Breast epithelium (tissue), 4 donors: ENCODE measurements around the gene MACROD2. TPM values are rescaled to one million over a fixed set of nuclear protein-coding genes. Genes with fewer than 3 reads are reported as not detected.

ENCODE experiments used
- DNase-seq, 2 donors: peaks; one replicate each; pipeline ENCODE4 v3.0.0-alpha.2; 2019; ENCODE audit warnings: low spot score in 2 of 2
- H3K27ac ChIP-seq, 2 donors: fragments of 200-600 bp; sonication (generic) in 1 of 2; one replicate each; pipeline ENCODE4 v1.5.1; 2016 to 2019; ENCODE audit warnings: mild to moderate bottlenecking in 1 of 2
- H3K27me3 ChIP-seq, 2 donors: fragments of 200-600 bp; sonication (generic) in 1 of 2; one replicate each; pipeline versions ENCODE4 v1.5.1 to v1.6.0; 2017 to 2019; ENCODE audit warnings: control low read depth in 1 of 2, mild to moderate bottlenecking in 1 of 2
- H3K36me3 ChIP-seq: fragments of 200-600 bp; one replicate; pipeline ENCODE4 v1.5.1; 2019
- H3K4me1 ChIP-seq, 2 donors: fragments of 200-600 bp; sonication (generic); one replicate each; pipeline ENCODE4 v1.5.1; 2016 to 2019; ENCODE audit warnings: control low read depth in 1 of 2
- H3K4me3 ChIP-seq, 3 donors: fragments of 200-600 bp; sonication (generic); 1 replicate in 2 of 3; 2 replicates in 1 of 3; pipeline ENCODE4 v1.5.1; 2016 to 2019; ENCODE audit warnings: mild to moderate bottlenecking in 3 of 3, moderate library complexity in 2 of 3
- H3K9me3 ChIP-seq, 2 donors: fragments of 200-600 bp; sonication (generic) in 1 of 2; one replicate each; pipeline ENCODE4 v1.5.1; 2016 to 2019; ENCODE audit warnings: control low read depth in 1 of 2
- CTCF ChIP-seq, 3 donors: fragments of 450-650 bp; IDR thresholded peaks; one replicate each; pipeline ENCODE4 v1.5.1; 2016 to 2017; ENCODE audit warnings: antibody characterized with exemption in 3 of 3, mild to moderate bottlenecking in 3 of 3, moderate library complexity in 3 of 3
- POLR2A ChIP-seq: fragments of 450-650 bp; IDR thresholded peaks from one replicate; pipeline ENCODE4 v1.6.1; 2016; ENCODE audit warnings: antibody characterized with exemption, mild to moderate bottlenecking, moderate library complexity
- POLR2AphosphoS5 ChIP-seq, 3 donors: sonication (generic); formaldehyde crosslinking; IDR thresholded peaks; one replicate each; pipeline ENCODE4 v1.6.1; 2017; ENCODE audit warnings: antibody characterized with exemption in 3 of 3
- intact Hi-C: fragments of 100-400 bp; cut with DNase I; formaldehyde crosslinking; loops from one replicate; pipeline ENCODE4 v1.15.1; 2023; ENCODE audit warnings: low total_unique reads
- total RNA-seq, 3 donors: library from RNA; depleted of rRNA; stranded (reverse); fragments of >200 nt; gene quantifications; one replicate each; pipeline ENCODE4 v1.1.0, GENCODE V29; 2016

Gene MACROD2
- total RNA-seq, 3 donors from 2014 or later = 6.7 to 26.8 (median 8.8) TPM

DNA sequence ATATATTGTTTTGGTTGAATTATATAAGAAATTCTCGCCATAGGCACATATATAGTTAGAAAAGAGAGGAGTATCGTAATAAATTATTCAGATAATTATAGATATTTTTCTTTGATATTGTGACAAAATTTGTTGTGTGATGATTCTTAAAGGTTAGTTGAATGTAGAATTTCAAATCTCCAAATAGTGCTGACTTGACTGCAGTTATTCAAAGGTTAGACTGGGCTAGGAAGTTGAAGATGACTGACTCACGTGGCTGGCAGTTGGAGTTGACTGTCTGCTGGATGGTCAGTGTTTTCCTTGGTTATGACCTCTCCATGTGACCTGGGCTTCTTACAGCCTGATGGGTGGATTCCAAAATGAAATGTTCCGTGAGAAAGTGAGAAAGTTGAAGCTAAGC is 286.8 kb downstream of the MACROD2 start:
- Histone ChIP-seq H3K9me3 (no peaks in the 10 kb centered on the region), H3K4me3 (no peak overlapping the region), H3K27me3 (no peaks in the 10 kb centered on the region), H3K36me3 (no peaks in the 10 kb centered on the region), H3K4me1 (no peaks in the 10 kb centered on the region), H3K27ac (no peak overlapping the region)
- TF ChIP-seq POLR2AphosphoS5 (IDR thresholded peaks at IDR 0.05) (no peak), POLR2A (no peak), CTCF (IDR thresholded peaks at IDR 0.05) (no peak)
- DNase-seq = no peak
- intact Hi-C loops = no loop called here

DNA sequence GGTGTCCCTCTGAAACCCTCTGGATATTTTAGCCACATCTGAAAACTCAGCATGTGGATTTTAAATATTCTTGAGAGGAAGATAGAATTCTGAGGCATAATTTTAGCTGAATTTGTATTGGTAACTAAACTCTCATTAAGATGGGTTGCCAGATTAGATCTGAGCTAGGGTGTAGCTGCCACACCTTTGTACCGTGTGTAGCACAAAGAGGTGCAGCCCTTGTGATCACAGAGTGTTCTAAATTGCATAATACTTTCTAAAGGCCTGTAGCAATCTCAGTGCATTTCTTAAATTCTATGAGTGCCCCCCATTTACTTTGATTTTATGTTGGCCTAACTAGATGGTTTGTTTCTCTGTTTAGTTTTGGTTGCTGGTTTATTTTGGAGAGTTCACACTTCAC is 289.1 kb downstream of the MACROD2 start:
- DNase-seq = no peak
- no peaks in the 10 kb centered on the region for H3K9me3 ChIP-seq
- no peaks in the 10 kb centered on the region for H3K36me3 ChIP-seq
- TF ChIP-seq POLR2AphosphoS5 (IDR thresholded peaks at IDR 0.05) = no peak
- TF ChIP-seq POLR2A = no peak
- no peak for TF ChIP-seq CTCF (IDR thresholded peaks at IDR 0.05)
- intact Hi-C loops = no loop called here
- no peaks in the 10 kb centered on the region for H3K27me3 ChIP-seq
- no peak overlapping the region for H3K4me3 ChIP-seq
- no peaks in the 10 kb centered on the region for H3K4me1 ChIP-seq
- no peak overlapping the region for H3K27ac ChIP-seq

DNA sequence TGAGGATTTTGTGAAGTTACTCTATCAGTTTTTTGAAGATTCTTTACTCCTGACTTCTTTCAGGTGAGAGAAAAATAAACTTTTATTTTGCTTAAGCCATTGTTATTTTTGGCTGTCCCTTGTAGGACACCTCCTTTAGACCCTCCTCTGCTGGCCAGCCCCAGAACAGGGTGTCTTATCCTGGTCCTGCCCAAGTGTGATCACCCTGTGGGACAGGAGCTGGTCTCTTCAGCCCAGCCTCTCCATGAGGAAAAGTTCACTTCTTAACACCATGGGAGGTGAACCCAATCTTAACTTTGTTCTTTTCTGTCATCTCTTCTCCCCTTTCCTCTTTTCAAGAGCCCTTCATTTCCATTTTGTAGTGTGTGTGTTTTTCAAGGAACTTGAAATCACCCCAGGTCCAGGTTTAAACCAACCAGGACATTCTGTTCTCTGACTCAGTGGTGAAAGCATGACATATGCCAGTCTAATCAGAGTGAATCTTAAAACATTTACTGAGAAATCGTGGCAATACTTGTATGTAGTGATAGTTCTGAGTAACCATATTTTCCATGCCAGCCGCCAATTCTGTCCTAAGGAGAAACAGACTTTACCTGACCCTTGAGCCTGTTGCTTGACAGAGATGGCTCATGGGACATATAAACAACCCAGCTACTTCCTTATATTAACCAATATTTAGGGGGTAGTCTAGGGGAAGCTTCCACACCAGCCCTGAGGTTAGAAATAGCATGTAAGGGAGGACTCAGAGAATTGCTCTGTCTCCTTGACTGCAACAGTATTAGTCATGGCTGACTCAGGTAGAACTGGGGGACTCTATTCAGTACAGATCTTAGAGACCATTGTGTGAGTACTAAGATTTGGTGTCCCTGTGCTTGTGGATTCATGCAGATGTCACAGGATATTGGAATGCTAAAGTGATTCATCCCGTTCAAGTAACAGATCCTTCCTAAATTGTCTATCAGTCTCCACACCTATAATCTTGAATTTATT is 293.3 kb downstream of the MACROD2 start:
- Histone ChIP-seq H3K27me3 (no peaks in the 10 kb centered on the region), H3K27ac (no peak overlapping the region), H3K4me3 (no peak overlapping the region), H3K9me3 (no peaks in the 10 kb centered on the region), H3K36me3 (no peaks in the 10 kb centered on the region), H3K4me1 (no peaks in the 10 kb centered on the region)
- intact Hi-C loops = loop anchor here (5.0 kb wide), 1 partner anchor 1494 kb away; no protein-coding TSS in a partner anchor
- no peak for DNase-seq
- TF ChIP-seq POLR2A (no peak), CTCF (IDR thresholded peaks at IDR 0.05) (no peak), POLR2AphosphoS5 (IDR thresholded peaks at IDR 0.05) (no peak)

DNA sequence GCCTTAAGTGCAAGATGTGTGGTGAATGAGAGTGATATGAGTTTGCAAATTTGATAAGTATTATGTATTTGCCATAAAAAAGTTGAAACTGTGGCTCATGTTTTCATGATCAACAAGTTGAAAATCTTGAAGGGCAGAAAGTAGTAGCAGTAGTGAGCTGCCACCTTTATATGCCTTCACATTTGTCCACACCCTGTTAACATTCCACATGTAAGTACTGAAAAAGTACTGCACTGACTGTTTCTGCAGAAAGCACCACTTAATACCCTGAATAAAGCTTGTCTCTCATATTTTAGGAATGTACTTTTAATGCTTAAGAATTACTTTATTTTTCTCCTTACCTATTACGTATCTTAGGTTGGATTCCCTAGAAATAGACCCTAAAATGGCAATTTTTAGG is 296.2 kb downstream of the MACROD2 start:
- H3K27me3 ChIP-seq = no peaks in the 10 kb centered on the region
- H3K4me3 ChIP-seq = no peak overlapping the region
- no peaks in the 10 kb centered on the region for H3K4me1 ChIP-seq
- no peak overlapping the region for H3K27ac ChIP-seq
- intact Hi-C loops = no loop called here
- H3K36me3 ChIP-seq = no peaks in the 10 kb centered on the region
- no peaks in the 10 kb centered on the region for H3K9me3 ChIP-seq
- no peak for TF ChIP-seq POLR2A
- TF ChIP-seq POLR2AphosphoS5 (IDR thresholded peaks at IDR 0.05) = no peak
- no peak for TF ChIP-seq CTCF (IDR thresholded peaks at IDR 0.05)
- no peak for DNase-seq

DNA sequence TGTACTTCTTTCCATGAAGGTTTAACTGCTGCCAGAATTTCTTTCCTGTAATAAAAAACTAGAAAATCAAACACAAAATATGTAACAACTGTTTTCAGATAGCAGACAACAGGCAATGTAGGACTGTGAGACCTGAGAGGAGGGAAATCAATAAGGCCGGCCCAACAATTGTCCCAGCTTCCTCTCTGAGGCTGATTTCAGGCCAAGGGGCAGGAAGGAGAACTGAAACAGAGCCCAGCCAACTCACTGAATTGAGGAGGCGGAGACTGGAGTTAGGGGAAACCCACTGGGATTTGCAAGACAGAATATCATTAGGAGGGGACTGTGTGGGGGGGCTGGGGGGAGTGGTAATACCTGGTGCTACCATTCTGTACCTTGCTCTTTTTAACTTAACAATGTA is 299.9 kb downstream of the MACROD2 start:
- no peak for DNase-seq
- TF ChIP-seq CTCF (IDR thresholded peaks at IDR 0.05) = no peak
- TF ChIP-seq POLR2A = no peak
- TF ChIP-seq POLR2AphosphoS5 (IDR thresholded peaks at IDR 0.05) = no peak
- H3K27me3 ChIP-seq = no peaks in the 10 kb centered on the region
- H3K36me3 ChIP-seq = no peaks in the 10 kb centered on the region
- no peaks in the 10 kb centered on the region for H3K4me1 ChIP-seq
- intact Hi-C loops = loop anchor here (5.0 kb wide), 1 partner anchor 1477 kb away; no protein-coding TSS in a partner anchor
- no peaks in the 10 kb centered on the region for H3K9me3 ChIP-seq
- no peak overlapping the region for H3K4me3 ChIP-seq
- no peak overlapping the region for H3K27ac ChIP-seq
